ENCODE data around the gene KIR3DL3.
"Not testable (repeated sequence)": the region's sequence is repeated elsewhere in the genome, so short reads cannot be mapped to it uniquely, and the experiment has no call there.

Gene KIR3DL3

GRCh38 chr19:54724142-54724541, at the start of gene KIR3DL3:
Gene KIR3DL3, plus strand, starts transcription at chr19:54724442. Its CDS starts 55 bp downstream, at chr19:54724497.
- no peak for DNase-seq

GRCh38 chr19:54676210-54676834, 47.9 kb upstream of the KIR3DL3 start:
- peak; percentile 50 for DNase-seq

GRCh38 chr19:54677217-54677616, 47.0 kb upstream of the KIR3DL3 start:
- no peak for DNase-seq

- not testable (repeated sequence) for DNase-seq
These were observed 42.6 kb upstream of the KIR3DL3 start for GRCh38 chr19:54681596-54681995.

DNA sequence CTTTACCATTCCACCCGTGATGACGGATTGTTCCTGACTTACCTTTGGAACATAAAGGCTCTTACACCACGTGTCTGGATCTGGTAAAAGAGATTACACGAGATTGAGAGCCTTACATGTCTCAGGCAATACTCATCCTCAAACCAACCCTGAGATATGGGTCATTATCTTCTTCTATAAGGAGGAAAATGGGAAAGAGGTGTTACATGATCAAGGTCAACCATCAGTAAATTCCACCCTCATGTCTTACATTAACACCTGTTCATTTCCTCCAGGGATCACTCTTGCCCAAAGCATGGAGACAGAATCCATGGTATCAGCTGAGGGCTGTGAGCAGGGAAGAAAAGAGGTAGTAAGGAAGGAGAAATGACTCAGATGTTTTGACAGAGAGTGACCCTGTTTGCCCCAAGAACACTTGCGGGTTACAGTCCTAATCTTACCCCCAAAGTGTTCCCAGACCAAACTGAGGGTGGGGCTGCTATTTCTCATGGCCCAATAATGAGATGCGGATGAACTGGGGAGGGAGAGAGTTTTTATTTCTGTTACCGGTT, 41.9 kb upstream of the KIR3DL3 start:
- no peak for DNase-seq

GRCh38 chr19:54684527-54684926, 39.7 kb upstream of the KIR3DL3 start:
- peak; percentile 55 for DNase-seq

- no peak for DNase-seq
These were observed 32.5 kb upstream of the KIR3DL3 start for GRCh38 chr19:54691582-54692297.

- no peak for DNase-seq
These were observed 32.0 kb upstream of the KIR3DL3 start for GRCh38 chr19:54692298-54692615.

GRCh38 chr19:54694648-54695047, 29.6 kb upstream of the KIR3DL3 start:
- DNase-seq: no peak

DNA sequence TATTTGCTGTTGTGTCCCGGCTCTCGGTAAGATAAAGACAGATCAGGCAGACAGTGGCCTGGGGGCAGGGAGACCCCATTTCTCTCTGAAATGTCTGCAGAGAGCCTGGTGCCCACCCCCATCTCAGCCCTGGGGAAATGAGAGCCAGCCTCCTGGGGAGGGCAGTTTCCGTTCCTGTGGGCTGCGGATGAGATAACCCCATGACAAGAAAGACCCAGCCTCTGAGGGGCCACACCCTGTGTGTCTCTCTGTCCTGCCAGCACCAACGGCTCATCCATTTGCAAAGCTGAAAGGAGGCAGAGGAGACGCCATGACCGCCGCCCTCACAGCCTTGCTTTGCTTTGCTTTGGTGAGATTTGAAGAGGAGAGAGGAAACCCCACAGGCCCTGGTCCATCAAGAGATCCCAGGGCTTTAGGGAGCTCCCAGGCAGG, 28.1 kb upstream of the KIR3DL3 start:
- peak; percentile 63 for DNase-seq

DNA sequence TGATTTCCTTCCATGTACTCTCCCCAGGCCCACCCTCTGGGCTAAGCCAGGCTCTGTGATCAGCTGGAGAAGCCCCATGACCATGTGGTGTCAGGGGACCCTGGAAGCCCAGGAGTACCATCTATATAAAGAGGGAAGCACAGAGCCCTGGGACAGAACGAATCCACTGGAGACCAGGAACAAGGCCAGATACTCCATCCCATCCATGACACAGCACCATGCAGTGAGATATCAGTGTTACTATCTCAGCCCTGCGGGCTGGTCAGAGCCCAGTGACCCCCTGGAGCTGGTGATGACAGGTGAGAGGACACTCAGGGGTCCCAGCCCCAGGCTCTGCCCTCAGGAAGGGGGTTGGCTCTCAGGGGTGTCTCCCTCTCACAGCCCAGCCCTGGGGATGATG, 27.5 kb upstream of the KIR3DL3 start:
- no peak for DNase-seq

DNA sequence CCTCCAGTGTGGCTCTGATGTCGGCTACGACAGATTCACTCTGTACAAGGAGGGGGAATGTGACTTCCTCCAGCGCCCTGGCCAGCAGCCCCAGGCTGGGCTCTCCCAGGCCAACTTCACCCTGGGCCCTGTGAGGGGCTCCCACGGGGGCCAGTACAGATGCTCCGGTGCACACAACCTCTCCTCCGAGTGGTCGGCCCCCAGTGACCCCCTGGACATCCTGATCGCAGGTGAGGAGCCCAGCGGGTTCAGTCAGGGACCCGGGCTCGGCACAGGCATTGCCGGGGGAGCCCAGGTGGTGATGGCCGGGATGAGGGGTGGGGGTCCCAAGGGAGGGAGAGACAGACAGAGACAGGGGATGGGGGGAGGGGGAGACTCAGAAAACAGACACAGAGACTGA, 26.5 kb upstream of the KIR3DL3 start:
- not testable (repeated sequence) for DNase-seq

DNA sequence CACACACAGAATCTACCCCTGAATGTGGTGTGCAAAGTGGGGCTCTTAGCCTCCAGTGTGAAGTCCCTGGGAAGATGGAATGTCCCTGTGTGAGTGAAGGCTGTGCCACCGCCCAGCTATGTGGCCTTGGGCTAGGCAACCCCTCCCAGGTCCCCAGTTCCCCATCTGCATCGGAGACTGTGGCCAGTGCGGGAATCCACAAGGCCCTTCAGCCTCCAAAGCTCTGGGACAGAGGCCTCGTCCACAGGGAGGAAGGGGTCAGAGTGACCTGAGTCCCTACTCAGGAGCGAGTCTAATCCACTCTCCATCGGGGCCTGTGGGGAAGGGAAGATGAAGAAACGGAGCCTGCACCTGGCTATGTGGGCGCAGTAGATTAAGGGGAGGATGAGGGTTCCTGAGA, 19.3 kb upstream of the KIR3DL3 start:
- DNase-seq: no peak

GRCh38 chr19:54707962-54708361, 16.3 kb upstream of the KIR3DL3 start:
- no peak for DNase-seq

- no peak for DNase-seq
These were observed 15.5 kb upstream of the KIR3DL3 start for GRCh38 chr19:54708781-54709180.

DNA sequence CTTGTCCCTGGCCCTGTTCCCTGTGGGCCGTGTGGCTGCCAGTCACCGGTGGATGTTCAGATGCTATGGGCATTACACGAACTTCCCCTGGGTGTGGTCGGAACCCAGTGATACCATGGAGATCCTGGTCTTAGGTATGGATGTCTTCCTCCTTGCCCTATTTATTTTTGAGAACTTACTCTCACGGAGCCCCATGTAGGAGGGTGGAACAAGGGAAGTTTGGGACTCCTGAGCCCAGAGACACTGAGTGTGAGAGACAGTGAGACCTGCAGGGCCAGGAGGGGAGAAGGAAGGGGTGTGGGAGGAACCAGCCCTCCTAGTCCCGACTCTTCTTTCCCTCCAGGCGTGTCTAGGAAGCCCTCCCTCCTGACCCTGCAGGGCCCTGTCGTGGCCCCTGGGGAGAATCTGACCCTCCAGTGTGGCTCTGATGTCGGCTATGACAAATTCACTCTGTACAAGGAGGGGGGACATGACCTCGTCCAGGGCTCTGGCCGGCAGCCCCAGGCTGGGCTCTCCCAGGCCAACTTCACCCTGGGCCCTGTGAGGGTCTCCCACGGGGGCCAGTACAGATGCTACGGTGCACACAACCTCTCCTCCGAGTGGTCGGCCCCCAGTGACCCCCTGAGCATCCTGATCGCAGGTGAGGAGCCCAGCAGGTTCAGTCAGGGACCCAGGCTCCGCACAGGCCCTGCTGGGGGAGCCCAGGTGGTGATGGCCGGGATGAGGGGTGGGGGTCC, 14.9 kb upstream of the KIR3DL3 start:
- no peak for DNase-seq

GRCh38 chr19:54709956-54710355, 14.3 kb upstream of the KIR3DL3 start:
- not testable (repeated sequence) for DNase-seq

- no peak for DNase-seq
These were observed 402 bp downstream of the KIR3DL3 start for GRCh38 chr19:54724644-54725043.

- no peak for DNase-seq
These were observed 1.1 kb downstream of the KIR3DL3 start for GRCh38 chr19:54725321-54725720.

GRCh38 chr19:54727562-54727961, 3.3 kb downstream of the KIR3DL3 start:
- no peak for DNase-seq

DNA sequence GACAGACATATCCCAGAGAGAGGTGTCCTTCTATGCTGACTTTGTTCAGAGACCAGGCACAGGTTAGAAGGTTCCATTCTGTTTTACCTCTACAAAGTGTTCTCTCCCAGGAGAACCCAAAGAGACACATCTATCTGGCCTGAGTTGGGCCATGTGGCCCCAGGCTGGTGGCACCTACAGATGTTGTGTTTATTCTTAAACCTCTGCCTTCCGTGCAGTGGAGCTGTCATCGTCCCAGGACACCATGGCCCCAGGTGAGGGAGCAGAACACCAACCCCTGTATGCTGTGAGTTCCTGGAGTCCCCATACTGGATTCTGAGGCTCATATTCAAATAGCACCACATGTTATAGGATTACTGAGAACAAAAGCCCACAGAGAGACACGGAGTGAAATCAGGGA, 3.9 kb downstream of the KIR3DL3 start:
- DNase-seq: no peak

- DNase-seq: no peak
These were observed 5.4 kb downstream of the KIR3DL3 start for GRCh38 chr19:54729416-54730188.

DNA sequence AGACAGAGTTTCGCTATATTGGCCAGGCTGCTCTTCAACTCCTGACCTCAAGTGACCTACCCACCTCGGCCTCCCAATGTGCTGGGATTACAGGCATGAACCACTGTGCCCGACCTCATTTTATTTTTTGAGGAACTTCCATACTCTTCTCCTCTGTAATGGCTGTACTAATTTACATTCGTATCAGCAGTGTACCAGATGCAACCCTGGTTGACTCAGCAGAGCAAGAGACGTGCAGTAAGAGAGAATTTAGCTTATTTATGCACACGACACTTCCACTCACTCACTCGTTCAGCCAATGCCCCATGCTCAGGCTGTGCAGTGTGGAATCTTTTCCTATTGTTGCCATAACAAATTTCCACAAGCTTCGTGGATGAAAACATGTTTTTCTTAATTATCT, 6.9 kb downstream of the KIR3DL3 start:
- no peak for DNase-seq
